ENCODE data around the gene FLOT1. TPM values are rescaled to one million over a fixed set of nuclear protein-coding genes. Genes with fewer than 3 reads are reported as not detected.

Gene FLOT1
- total and polyA plus RNA-seq, 9 of the 15 experiments (the other 6 are each of a cell fraction or from before 2014, with no cell fraction given): 11.7 to 149 (median 118) TPM

GRCh38 chr6:30717129-30717844, 25.2 kb downstream of the FLOT1 start, which contains the start of gene MDC1:
TSS of gene MDC1 (minus strand) at chr6:30717281. CDS start at chr6:30715175, 2,106 bp downstream.
- peaks cover 9% of the 10 kb centered on the region for H4K20me1 ChIP-seq (replicated peaks; ENCODE audit: control insufficient read depth, insufficient read depth, low read length)
- in situ Hi-C loops (cut with MboI): no loop called here
- peaks cover 38% of the 10 kb centered on the region for H3K36me3 ChIP-seq (ENCODE audit: control insufficient read depth, insufficient read depth, low read length)
- no peaks in the 10 kb centered on the region for H3K9me3 ChIP-seq (replicated peaks; ENCODE audit: control insufficient read depth, insufficient read depth, low read depth, low read length)
- H3K79me2 ChIP-seq (ENCODE audit: control insufficient read depth, insufficient read depth, low read length): peaks cover 75% of the 10 kb centered on the region
- DNase-seq (ENCODE audit: extremely low read depth in 1 of 4, low spot score in 3 of 4) (peak; percentile 96 to 100 (median 98)), FAIRE-seq (peak; percentile 99), ATAC-seq (peak; percentile 78)
- peak within 1 kb of the TSS; percentile 94 to 100 for H3K9ac ChIP-seq (ENCODE audit: insufficient read depth in 1 of 2, low read depth in 2 of 2, low read length in 2 of 2)
- H3K9me1 ChIP-seq (ENCODE audit: control insufficient read depth, insufficient read depth, low read length): no peaks in the 10 kb centered on the region
- H3K4me3 ChIP-seq: peak within 1 kb of the TSS; percentile 56
- under 1% methylated on average over 48 of the region's 48 CpGs for WGBS (ENCODE audit: insufficient coverage, low coverage, missing lambda C conversion rate)
- CTCF ChIA-PET (ENCODE audit: low intra/inter-chr PET ratio): no interaction called here
- POLR2A ChIA-PET: interaction anchor here (0.6 to 27.1 kb wide), 23 partner anchors 12 to 989 kb away, joined by 3 to 524 read pairs (median 4); partner anchors contain the start of genes LY6G6F, NRM and PSORS1C2
- intact Hi-C loops (cut with micrococcal nuclease): loop anchor here (1.0 kb wide), 3 partner anchors 30 to 100 kb away; partner anchors contain the start of genes MRPS18B and PPP1R10
- no TSS peak for BruUV-seq (replicated peaks)
- no peaks in the 10 kb centered on the region for H3K27me3 ChIP-seq (ENCODE audit: control insufficient read depth in 2 of 2, insufficient read depth in 2 of 2, low read length in 2 of 2)
- peak within 1 kb of the TSS; percentile 98 for H3K4me2 ChIP-seq (ENCODE audit: insufficient read depth, low read length)
- H2AFZ ChIP-seq (ENCODE audit: low read depth, low read length): peak within 1 kb of the TSS; percentile 71
- peak within 1 kb of the TSS; percentile 98 for H3K27ac ChIP-seq (ENCODE audit: extremely low read depth, low read depth, low read length)
- peaks cover 8 to 15% of the 10 kb centered on the region in 2 experiments for H3K4me1 ChIP-seq (replicated peaks in 1 of 2; ENCODE audit: control insufficient read depth in 2 of 2, insufficient read depth in 2 of 2, low read length in 2 of 2)
- TF ChIP-seq FOXJ2 (tag; IDR thresholded peaks at IDR 0.05) (peak; percentile 88), ELF2 (CRISPR knock-in tag; IDR thresholded peaks at IDR 0.05) (0 out of 2 replicates have a peak, but pooled peaks have one; percentile 19), TSHZ1 (CRISPR knock-in tag; IDR thresholded peaks at IDR 0.05) (no peak), GTF2E2 (tag; IDR thresholded peaks at IDR 0.05) (peak; percentile 96; the same call in 1 of the 2 replicates), HINFP (tag; conservative IDR thresholded peaks at IDR 0.05; ENCODE audit: low read depth) (no peak), MAX (CRISPR knock-in tag; IDR thresholded peaks at IDR 0.05) (peak; percentile 81), ZNF395 (CRISPR knock-in tag; IDR thresholded peaks at IDR 0.05) (peak; percentile 96), RBM34 (IDR thresholded peaks at IDR 0.05; ENCODE audit: borderline replicate concordance, insufficient read depth, low read length) (no peak), ESRRB (CRISPR knock-in tag; IDR thresholded peaks at IDR 0.05; ENCODE audit: borderline replicate concordance) (no peak), TCF15 (CRISPR knock-in tag; IDR thresholded peaks at IDR 0.05) (no peak), ASH1L (IDR thresholded peaks at IDR 0.05; ENCODE audit: borderline replicate concordance, low read depth, partially characterized antibody) (peak; percentile 87), ZNF764 (CRISPR knock-in tag; IDR thresholded peaks at IDR 0.05; ENCODE audit: low read depth) (no peak), HNRNPLL (IDR thresholded peaks at IDR 0.05; ENCODE audit: low read depth, low read length, poor library complexity, severe bottlenecking) (peak; percentile 75)
